ENCODE results near the gene RETSAT.
"Not testable (repeated sequence)": the region's sequence is repeated elsewhere in the genome, so short reads cannot be mapped to it uniquely, and the experiment has no call there.

- TF ChIP-seq CTCF (IDR thresholded peaks at IDR 0.05; ENCODE audit: low read depth, low read length); EZH2phosphoT487 (IDR thresholded peaks at IDR 0.05; ENCODE audit: low read depth): not testable (repeated sequence)
Measured at GRCh38 chr2:85362653-85363387, 8.5 kb upstream of the RETSAT start.

All from OCI-LY3 (cell line).